Kidney (tissue), 14 donors: ENCODE data around the gene CGNL1. TPM values are rescaled to one million over a fixed set of nuclear protein-coding genes. Genes with fewer than 3 reads are reported as not detected.
A peak's percentile ranks its signal among the peaks of the same experiment; 100 is the strongest.

Experiments used
- DNase-seq, 5 donors: peaks; one replicate each; pipeline ENCODE4 v3.0.0-alpha.2; 2013 to 2020
- FAIRE-seq: peaks from 2 replicates; lab custom pipeline; 2012; peaks lifted over from hg19 to GRCh38; lab: Jason Lieb, UNC
- H3K27ac ChIP-seq, 2 donors: one replicate each; pipeline ENCODE4 v1.7.0; 2013; ENCODE audit warnings: low read depth in 2 of 2, low read length in 2 of 2, inconsistent platforms in 1 of 2
- H3K27me3 ChIP-seq: one replicate; pipeline ENCODE4 v1.7.1; 2013; ENCODE audit warnings: low read length, inconsistent platforms; ENCODE audit not compliant: control insufficient read depth, insufficient read depth
- H3K36me3 ChIP-seq, 3 donors: one replicate each; pipeline versions ENCODE4 v1.7.0 to v1.7.1; 2013; ENCODE audit warnings: low read length in 3 of 3, control low read depth in 1 of 3, inconsistent platforms in 1 of 3; ENCODE audit not compliant: insufficient read depth in 3 of 3, control insufficient read depth in 2 of 3
- H3K4me1 ChIP-seq, 3 donors: one replicate each; pipeline versions ENCODE4 v1.7.0 to v1.7.1; 2013; ENCODE audit warnings: low read length in 3 of 3, inconsistent platforms in 1 of 3, low read depth in 1 of 3; ENCODE audit not compliant: control insufficient read depth in 2 of 3, insufficient read depth in 2 of 3
- H3K4me3 ChIP-seq, 3 donors: one replicate each; pipeline versions ENCODE4 v1.7.0 to v1.8.1; 2013; ENCODE audit warnings: low read length in 3 of 3, control low read depth in 1 of 3, inconsistent platforms in 1 of 3
- H3K9ac ChIP-seq, 3 donors: one replicate each; pipeline versions ENCODE4 v1.7.0 to v1.7.1; 2013; ENCODE audit warnings: low read length in 3 of 3, control low read depth in 1 of 3, inconsistent platforms in 1 of 3
- H3K9me3 ChIP-seq, 3 donors: one replicate each; pipeline versions ENCODE4 v1.7.0 to v1.7.1; 2013; ENCODE audit warnings: low read length in 3 of 3, control low read depth in 1 of 3, inconsistent platforms in 1 of 3; ENCODE audit not compliant: control insufficient read depth in 2 of 3, insufficient read depth in 1 of 3
- CTCF ChIP-seq: IDR thresholded peaks from 3 replicates; pipeline ENCODE4 v1.5.1; 2012; ENCODE audit warnings: mild to moderate bottlenecking, moderate library complexity, borderline replicate concordance; ENCODE audit not compliant: insufficient read depth; ENCODE audit errors: extremely low read depth
- intact Hi-C: fragments of 100-400 bp; cut with DNase I; formaldehyde crosslinking; loops from one replicate; pipeline ENCODE4 v1.11.1; 2022
- polyA plus RNA-seq: library from polyadenylated mRNA; stranded (reverse); fragments of 350-450 nt; fragmentation: Illumina TruSeq; extraction: RNeasy Lipid Tissue Mini Kit (QIAGEN cat#74804); gene quantifications from one replicate; pipeline ENCODE4 v1.2.3, GENCODE V29; 2014; ENCODE audit warnings: low read depth, low replicate concordance; ENCODE audit not compliant: insufficient read depth
- total RNA-seq: library from RNA; stranded (reverse); fragmentation: NEBNext Ultra II Directional; extraction: Animal tissue kit (Norgen Biotek cat#: 25700); gene quantifications from one replicate; pipeline ENCODE4 v1.2.1, GENCODE V29; 2021
- donor health status: control.
- donor health status: control.
- donor health status: control.
- donor health status: control.
- donor health status: control.
- donor health status: DM: yes; HTN: yes; CAD: no.
- donor health status: Normal renal cell carcinoma (clear cell type).

Gene CGNL1
- total and polyA plus RNA-seq, 2 donors from 2014 or later = 62.0 to 81.5 TPM

DNA sequence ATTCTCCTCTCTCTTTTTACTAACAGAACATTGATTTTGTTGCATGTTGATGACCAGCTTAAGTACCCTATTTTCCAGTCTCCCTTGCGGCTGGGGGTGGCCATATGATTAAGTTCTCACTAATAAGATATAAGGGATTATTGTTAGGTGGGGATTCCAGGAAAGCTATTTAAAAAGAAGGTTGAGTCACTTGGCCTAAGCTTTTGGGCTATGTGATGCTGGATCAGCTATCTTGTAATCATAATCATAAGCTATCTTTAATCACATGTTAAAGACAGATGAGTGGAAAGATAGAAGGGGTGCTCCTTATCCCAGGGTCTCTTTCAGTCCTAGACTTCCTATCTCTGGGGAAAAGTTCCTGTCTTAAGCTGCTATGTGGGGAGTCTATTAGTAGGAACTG, 59.9 kb downstream of the CGNL1 start:
- Histone ChIP-seq H3K36me3 (peaks cover 0 to 6% (median 0%) of the 10 kb centered on the region in 3 donors), H3K4me3 (no peak overlapping the region), H3K4me1 (peaks cover 0 to 36% (median 14%) of the 10 kb centered on the region in 3 donors), H3K9me3 (no peaks in the 10 kb centered on the region), H3K9ac (no peak overlapping the region), H3K27ac (peak overlapping the region; percentile 71 to 85), H3K27me3 (no peaks in the 10 kb centered on the region)
- intact Hi-C loops = no loop called here
- FAIRE-seq (no peak), DNase-seq (no peak)
- no peak for TF ChIP-seq CTCF

GRCh38 chr15:57436961-57437360, 60.7 kb downstream of the CGNL1 start:
- Histone ChIP-seq H3K9ac (peak overlapping the region in 1 of 3 donors; percentile 42), H3K9me3 (no peaks in the 10 kb centered on the region), H3K4me1 (peaks cover 0 to 33% (median 13%) of the 10 kb centered on the region in 3 donors), H3K27ac (peak overlapping the region; percentile 71 to 85), H3K27me3 (no peaks in the 10 kb centered on the region), H3K4me3 (no peak overlapping the region), H3K36me3 (peaks cover 0 to 10% (median 0%) of the 10 kb centered on the region in 3 donors)
- no peak for TF ChIP-seq CTCF
- FAIRE-seq = no peak
- DNase-seq = no peak
- intact Hi-C loops = no loop called here

- peak overlapping the region; percentile 71 to 78 for H3K27ac ChIP-seq
- peaks cover 0 to 28% (median 11%) of the 10 kb centered on the region in 3 donors for H3K4me1 ChIP-seq
- DNase-seq (no peak), FAIRE-seq (peak; percentile 68)
- no peaks in the 10 kb centered on the region for H3K9me3 ChIP-seq
- H3K27me3 ChIP-seq = no peaks in the 10 kb centered on the region
- no peak for TF ChIP-seq CTCF
- H3K36me3 ChIP-seq = peaks cover 0 to 15% (median 3%) of the 10 kb centered on the region in 3 donors
- intact Hi-C loops = no loop called here
- H3K4me3 ChIP-seq = no peak overlapping the region
- H3K9ac ChIP-seq = no peak overlapping the region
Measured at GRCh38 chr15:57437564-57437963, 61.3 kb downstream of the CGNL1 start.

DNA sequence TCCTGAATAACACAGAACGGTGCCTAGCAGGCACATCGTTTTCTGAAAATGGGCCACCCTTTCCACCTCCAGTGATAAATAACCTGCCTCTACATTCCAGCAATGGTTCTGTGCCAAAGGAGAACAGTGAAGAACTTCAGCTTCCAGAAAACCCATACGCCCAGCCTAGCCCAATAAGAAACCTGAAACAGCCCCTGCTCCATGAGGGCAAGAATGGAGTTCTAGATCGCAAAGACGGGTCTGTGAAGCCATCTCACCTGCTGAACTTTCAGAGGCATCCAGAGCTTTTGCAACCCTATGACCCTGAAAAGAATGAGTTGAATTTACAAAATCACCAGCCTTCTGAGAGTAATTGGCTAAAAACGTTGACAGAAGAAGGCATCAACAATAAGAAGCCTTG, 61.9 kb downstream of the CGNL1 start:
- no peaks in the 10 kb centered on the region for H3K9me3 ChIP-seq
- DNase-seq (no peak), FAIRE-seq (no peak)
- intact Hi-C loops = no loop called here
- H3K4me3 ChIP-seq = no peak overlapping the region
- peaks cover 0 to 28% (median 11%) of the 10 kb centered on the region in 3 donors for H3K4me1 ChIP-seq
- H3K9ac ChIP-seq = no peak overlapping the region
- peaks cover 0 to 20% (median 7%) of the 10 kb centered on the region in 3 donors for H3K36me3 ChIP-seq
- H3K27ac ChIP-seq = peak overlapping the region; percentile 22 to 78
- H3K27me3 ChIP-seq = no peaks in the 10 kb centered on the region
- TF ChIP-seq CTCF = no peak
